C4-2B (cell line): ENCODE results near the gene FGB.

ENCODE experiments used
- H3K27ac ChIP-seq: fragments of 450-650 bp; 2 replicates; pipeline ENCODE4 v1.5.1; 2017
- CTCF ChIP-seq: fragments of 450-650 bp; conservative IDR thresholded peaks from 2 replicates; pipeline ENCODE4 v1.5.1; 2017; ENCODE audit warnings: mild to moderate bottlenecking
- ZFX ChIP-seq: fragments of 450-650 bp; IDR thresholded peaks from 2 replicates; pipeline ENCODE4 v1.6.1; 2017

The FGB gene

GRCh38 chr4:154615211-154615610, 52.4 kb downstream of the FGB start:
- TF ChIP-seq ZFX, result no peak
- TF ChIP-seq CTCF, result no peak
- no peak overlapping the region for H3K27ac ChIP-seq

GRCh38 chr4:154616287-154616686, 53.5 kb downstream of the FGB start:
- TF ChIP-seq CTCF (no peak), ZFX (no peak)
- H3K27ac ChIP-seq, result no peak overlapping the region

GRCh38 chr4:154616731-154617130, 53.9 kb downstream of the FGB start:
- H3K27ac ChIP-seq, result no peak overlapping the region
- TF ChIP-seq CTCF, result no peak
- no peak for TF ChIP-seq ZFX

- TF ChIP-seq ZFX (no peak), CTCF (no peak)
- H3K27ac ChIP-seq, result no peak overlapping the region
Measured at GRCh38 chr4:154617820-154618317, 55.1 kb downstream of the FGB start.

GRCh38 chr4:154618708-154619315, 56.0 kb downstream of the FGB start:
- H3K27ac ChIP-seq, result no peak overlapping the region
- TF ChIP-seq ZFX (no peak), CTCF (peak; percentile 79)

- TF ChIP-seq ZFX (no peak), CTCF (no peak)
- H3K27ac ChIP-seq, result no peak overlapping the region
Measured at GRCh38 chr4:154620111-154620510, 57.3 kb downstream of the FGB start.
